ENCODE results near the gene HPSE2.

- no peak for TF ChIP-seq CTCF (conservative IDR thresholded peaks at IDR 0.05)
- no peak for TF ChIP-seq ZFX (IDR thresholded peaks at IDR 0.05)
Measured at GRCh38 chr10:98957801-98958200, 277.9 kb downstream of the HPSE2 start.

All from C4-2B (cell line).